Transverse colon (tissue), 4 donors: ENCODE results near the gene ANO7.

Experiments used
- EP300 ChIP-seq: sonication (generic); formaldehyde crosslinking; IDR thresholded peaks from one replicate; pipeline ENCODE4 v1.6.1; 2017; ENCODE audit warnings: antibody characterized with exemption, low read depth
- POLR2A ChIP-seq: fragments of 450-650 bp; IDR thresholded peaks from one replicate; pipeline ENCODE4 v1.6.1; 2016; ENCODE audit warnings: antibody characterized with exemption, mild to moderate bottlenecking, moderate library complexity
- POLR2AphosphoS5 ChIP-seq, 3 donors: sonication (generic); formaldehyde crosslinking; IDR thresholded peaks; one replicate each; pipeline ENCODE4 v1.6.1; 2016; ENCODE audit warnings: antibody characterized with exemption in 3 of 3
- TF ChIP-seq, protein P1 (sequence below), 5 experiments: fragments of 200-600 bp in 3 of 5; fragments of 450-650 bp in 2 of 5; sonication (generic) in 3 of 5; IDR thresholded peaks; 1 replicate in 2 of 5; 2 replicates in 3 of 5; pipeline ENCODE4 v1.5.1; 2016 to 2017; ENCODE audit warnings: antibody characterized with exemption in 5 of 5, inconsistent platforms in 3 of 5, mild to moderate bottlenecking in 2 of 5, moderate library complexity in 1 of 5

DNA sequence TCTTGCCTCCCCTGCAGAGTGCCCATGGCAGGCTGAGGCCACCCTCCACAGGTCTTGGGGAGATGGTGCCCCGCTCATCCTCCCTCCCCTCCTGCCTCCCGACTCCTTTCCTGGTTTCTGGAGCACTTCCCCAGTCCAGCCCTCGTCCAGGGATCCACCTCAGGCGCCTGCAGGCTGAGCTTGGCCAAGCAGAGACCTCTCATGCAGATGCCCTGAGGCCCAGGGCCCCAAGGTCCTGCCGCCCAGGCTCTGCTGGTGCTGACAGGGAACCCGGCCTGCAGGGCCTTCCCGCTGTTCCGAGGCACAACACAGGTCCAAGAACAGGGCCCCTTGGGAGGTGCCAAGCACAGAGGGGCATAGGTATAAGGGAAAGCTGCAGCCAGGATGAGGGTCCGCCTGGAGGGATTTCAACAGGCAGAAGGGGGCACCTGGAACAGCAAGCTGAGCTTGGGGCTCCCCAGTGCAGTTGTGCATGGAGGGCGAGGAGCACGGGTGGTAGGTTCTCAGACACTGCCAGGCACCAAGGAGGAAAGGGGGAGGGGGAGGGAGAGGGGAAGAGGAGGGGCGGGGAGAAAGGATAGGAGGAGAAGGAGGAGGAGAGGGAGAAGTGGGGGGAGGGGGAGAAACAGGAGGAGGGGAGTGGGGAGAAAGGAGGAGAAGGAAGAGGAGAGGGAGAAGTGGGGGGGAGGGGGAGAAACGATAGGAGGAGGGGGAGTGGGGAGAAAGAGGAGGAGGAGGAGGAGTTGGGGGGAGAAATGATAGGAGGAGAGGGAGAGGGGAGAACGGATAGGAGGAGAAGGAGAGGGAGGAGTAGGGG is 1.2 kb upstream of the ANO7 start:
- TF ChIP-seq, protein P1, sequence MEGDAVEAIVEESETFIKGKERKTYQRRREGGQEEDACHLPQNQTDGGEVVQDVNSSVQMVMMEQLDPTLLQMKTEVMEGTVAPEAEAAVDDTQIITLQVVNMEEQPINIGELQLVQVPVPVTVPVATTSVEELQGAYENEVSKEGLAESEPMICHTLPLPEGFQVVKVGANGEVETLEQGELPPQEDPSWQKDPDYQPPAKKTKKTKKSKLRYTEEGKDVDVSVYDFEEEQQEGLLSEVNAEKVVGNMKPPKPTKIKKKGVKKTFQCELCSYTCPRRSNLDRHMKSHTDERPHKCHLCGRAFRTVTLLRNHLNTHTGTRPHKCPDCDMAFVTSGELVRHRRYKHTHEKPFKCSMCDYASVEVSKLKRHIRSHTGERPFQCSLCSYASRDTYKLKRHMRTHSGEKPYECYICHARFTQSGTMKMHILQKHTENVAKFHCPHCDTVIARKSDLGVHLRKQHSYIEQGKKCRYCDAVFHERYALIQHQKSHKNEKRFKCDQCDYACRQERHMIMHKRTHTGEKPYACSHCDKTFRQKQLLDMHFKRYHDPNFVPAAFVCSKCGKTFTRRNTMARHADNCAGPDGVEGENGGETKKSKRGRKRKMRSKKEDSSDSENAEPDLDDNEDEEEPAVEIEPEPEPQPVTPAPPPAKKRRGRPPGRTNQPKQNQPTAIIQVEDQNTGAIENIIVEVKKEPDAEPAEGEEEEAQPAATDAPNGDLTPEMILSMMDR (IDR thresholded peaks at IDR 0.05): no peak
- TF ChIP-seq POLR2AphosphoS5 (IDR thresholded peaks at IDR 0.05) (no peak), EP300 (no peak), POLR2A (no peak)
